GM04503 (cell line): ENCODE data around the gene NOLC1.
"Not testable (repeated sequence)": the region's sequence is repeated elsewhere in the genome, so short reads cannot be mapped to it uniquely, and the experiment has no call there.

ENCODE experiments used
- DNase-seq: peaks from one replicate; pipeline ENCODE4 v3.0.0-alpha.2; 2012; ENCODE audit warnings: low read depth

Gene NOLC1

GRCh38 chr10:102153093-102153620 is 968 bp downstream of the NOLC1 start:
- DNase-seq: no peak

- no peak for DNase-seq
Observed at GRCh38 chr10:102154466-102155116, 2.4 kb downstream of the NOLC1 start.

- no peak for DNase-seq
Observed at GRCh38 chr10:102157224-102157623, 5.0 kb downstream of the NOLC1 start.

GRCh38 chr10:102159051-102159597 is 6.9 kb downstream of the NOLC1 start:
- DNase-seq: no peak

- no peak for DNase-seq
Observed at GRCh38 chr10:102159831-102160230, 7.6 kb downstream of the NOLC1 start.

GRCh38 chr10:102163342-102163989 is 11.3 kb downstream of the NOLC1 start:
- DNase-seq: no peak

GRCh38 chr10:102167861-102168260 is 15.7 kb downstream of the NOLC1 start:
- DNase-seq: peak; percentile 51

- DNase-seq: no peak
Observed at GRCh38 chr10:102170602-102171001, 18.4 kb downstream of the NOLC1 start.

- DNase-seq: no peak
Observed at GRCh38 chr10:102172288-102172687, 20.1 kb downstream of the NOLC1 start.

- peak; percentile 45 for DNase-seq
Observed at GRCh38 chr10:102175415-102175814, 23.2 kb downstream of the NOLC1 start.

- no peak for DNase-seq
Observed at GRCh38 chr10:102184606-102185005, 32.4 kb downstream of the NOLC1 start.

GRCh38 chr10:102185272-102185671 is 33.1 kb downstream of the NOLC1 start:
- no peak for DNase-seq

GRCh38 chr10:102185811-102186527 is 33.8 kb downstream of the NOLC1 start:
- no peak for DNase-seq

- no peak for DNase-seq
Observed at GRCh38 chr10:102188298-102188940, 36.2 kb downstream of the NOLC1 start.

GRCh38 chr10:102188941-102189898 is 37.0 kb downstream of the NOLC1 start:
- not testable (repeated sequence) for DNase-seq

- no peak for DNase-seq
Observed at GRCh38 chr10:102191956-102192355, 39.8 kb downstream of the NOLC1 start.

GRCh38 chr10:102195296-102195870 is 43.2 kb downstream of the NOLC1 start:
- DNase-seq: no peak

GRCh38 chr10:102196893-102197292 is 44.7 kb downstream of the NOLC1 start:
- DNase-seq: no peak

- no peak for DNase-seq
Observed at GRCh38 chr10:102198027-102198426, 45.8 kb downstream of the NOLC1 start.
